ENCODE results near the gene RANBP6.

GRCh38 chr9:6048039-6048438, 32.6 kb upstream of the RANBP6 start:
- TF ChIP-seq CTCF (IDR thresholded peaks at IDR 0.05), result no peak
- TF ChIP-seq EZH2 (IDR thresholded peaks at IDR 0.05; ENCODE audit: borderline replicate concordance, insufficient read depth, low read depth, low read length, poor library complexity, severe bottlenecking), result no peak
